Colonic mucosa (tissue), 4 donors: ENCODE measurements around the gene MAPT. TPM values are rescaled to one million over a fixed set of nuclear protein-coding genes. Genes with fewer than 3 reads are reported as not detected.

Source experiments
- DNase-seq: peaks from one replicate; pipeline ENCODE4 v3.0.0-alpha.2; 2020
- H3K27ac ChIP-seq: fragments of 200-600 bp; one replicate; pipeline ENCODE4 v1.8.0; 2021
- H3K27me3 ChIP-seq: fragments of 200-600 bp; one replicate; pipeline ENCODE4 v1.8.0; 2021
- H3K36me3 ChIP-seq: fragments of 200-600 bp; one replicate; pipeline ENCODE4 v1.8.0; 2021
- H3K4me1 ChIP-seq: fragments of 200-600 bp; one replicate; pipeline ENCODE4 v1.8.0; 2021; ENCODE audit warnings: mild to moderate bottlenecking
- H3K4me3 ChIP-seq: fragments of 200-600 bp; one replicate; pipeline ENCODE4 v1.8.0; 2021
- H3K9ac ChIP-seq, 2 donors: one replicate each; pipeline ENCODE4 v1.7.0; 2013; ENCODE audit warnings: control low read depth in 2 of 2, low read depth in 2 of 2, low read length in 2 of 2
- H3K9me3 ChIP-seq: fragments of 200-600 bp; one replicate; pipeline ENCODE4 v1.8.0; 2021
- intact Hi-C: fragments of 100-400 bp; cut with DNase I; formaldehyde crosslinking; loops from one replicate; pipeline ENCODE4 v1.14.1; 2022
- total RNA-seq, 2 donors: library from RNA; stranded (reverse); fragmentation: NEBNext Ultra II Directional in 1 of 2; extraction: Animal tissue kit (Norgen Biotek cat#: 25700) in 1 of 2; gene quantifications; one replicate each; pipeline ENCODE4 v1.2.1, GENCODE V29; 2021
- TF ChIP-seq, protein P1 (sequence below): fragments of 200-600 bp; IDR thresholded peaks from one replicate; pipeline ENCODE4 v1.8.0; 2022; ENCODE audit warnings: antibody characterized with exemption, mild to moderate bottlenecking
- donor health status: healthy.
- donor health status: DM: no; HTN: no; CAD: no.
- donor health status: DM: no; HTN: no; CAD: no.

MAPT gene
- total RNA-seq, 2 donors from 2014 or later = 0.37 to 2.9 TPM

- no peak overlapping the region for H3K4me3 ChIP-seq
- no peak overlapping the region for H3K9ac ChIP-seq
- TF ChIP-seq, protein P1, sequence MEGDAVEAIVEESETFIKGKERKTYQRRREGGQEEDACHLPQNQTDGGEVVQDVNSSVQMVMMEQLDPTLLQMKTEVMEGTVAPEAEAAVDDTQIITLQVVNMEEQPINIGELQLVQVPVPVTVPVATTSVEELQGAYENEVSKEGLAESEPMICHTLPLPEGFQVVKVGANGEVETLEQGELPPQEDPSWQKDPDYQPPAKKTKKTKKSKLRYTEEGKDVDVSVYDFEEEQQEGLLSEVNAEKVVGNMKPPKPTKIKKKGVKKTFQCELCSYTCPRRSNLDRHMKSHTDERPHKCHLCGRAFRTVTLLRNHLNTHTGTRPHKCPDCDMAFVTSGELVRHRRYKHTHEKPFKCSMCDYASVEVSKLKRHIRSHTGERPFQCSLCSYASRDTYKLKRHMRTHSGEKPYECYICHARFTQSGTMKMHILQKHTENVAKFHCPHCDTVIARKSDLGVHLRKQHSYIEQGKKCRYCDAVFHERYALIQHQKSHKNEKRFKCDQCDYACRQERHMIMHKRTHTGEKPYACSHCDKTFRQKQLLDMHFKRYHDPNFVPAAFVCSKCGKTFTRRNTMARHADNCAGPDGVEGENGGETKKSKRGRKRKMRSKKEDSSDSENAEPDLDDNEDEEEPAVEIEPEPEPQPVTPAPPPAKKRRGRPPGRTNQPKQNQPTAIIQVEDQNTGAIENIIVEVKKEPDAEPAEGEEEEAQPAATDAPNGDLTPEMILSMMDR = no peak
- no peak for DNase-seq
- intact Hi-C loops = no loop called here
- H3K36me3 ChIP-seq = no peaks in the 10 kb centered on the region
- no peaks in the 10 kb centered on the region for H3K9me3 ChIP-seq
- H3K27me3 ChIP-seq = no peaks in the 10 kb centered on the region
- no peak overlapping the region for H3K27ac ChIP-seq
- H3K4me1 ChIP-seq = no peaks in the 10 kb centered on the region
These were observed 8.6 kb downstream of the MAPT start for GRCh38 chr17:45902892-45903346.

DNA sequence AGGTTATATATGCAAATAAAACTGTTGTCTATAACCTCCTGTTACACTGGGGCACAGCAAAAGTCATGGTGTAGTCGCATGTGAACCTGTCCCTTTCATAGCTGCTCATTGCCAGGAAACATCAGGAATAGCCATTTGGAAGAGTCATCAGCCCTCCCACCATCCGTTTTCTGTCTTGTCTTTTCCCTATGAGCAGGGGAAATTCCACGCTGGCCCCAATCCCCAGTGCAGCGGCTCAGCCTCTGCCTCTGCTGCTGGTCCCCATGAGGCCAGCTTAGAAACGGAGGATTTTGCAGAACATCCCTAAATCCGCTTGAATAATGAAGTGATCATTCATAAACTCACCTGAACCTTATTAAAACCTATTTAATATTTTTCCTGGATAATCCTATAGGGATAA lies 10.5 kb downstream of the MAPT start:
- intact Hi-C loops = no loop called here
- TF ChIP-seq, protein P1 = no peak
- H3K27ac ChIP-seq = no peak overlapping the region
- no peaks in the 10 kb centered on the region for H3K36me3 ChIP-seq
- H3K9me3 ChIP-seq = no peaks in the 10 kb centered on the region
- no peak overlapping the region for H3K9ac ChIP-seq
- H3K27me3 ChIP-seq = no peaks in the 10 kb centered on the region
- H3K4me1 ChIP-seq = no peaks in the 10 kb centered on the region
- DNase-seq = no peak
- no peak overlapping the region for H3K4me3 ChIP-seq

GRCh38 chr17:45905814-45906213 lies 11.5 kb downstream of the MAPT start:
- Histone ChIP-seq H3K27me3 (no peaks in the 10 kb centered on the region), H3K27ac (no peak overlapping the region), H3K9me3 (no peaks in the 10 kb centered on the region), H3K36me3 (no peaks in the 10 kb centered on the region), H3K9ac (no peak overlapping the region), H3K4me3 (no peak overlapping the region), H3K4me1 (no peaks in the 10 kb centered on the region)
- no peak for DNase-seq
- TF ChIP-seq, protein P1 = no peak
- intact Hi-C loops = no loop called here

GRCh38 chr17:45906237-45906636 lies 11.9 kb downstream of the MAPT start:
- no peaks in the 10 kb centered on the region for H3K27me3 ChIP-seq
- no peak overlapping the region for H3K27ac ChIP-seq
- H3K36me3 ChIP-seq = no peaks in the 10 kb centered on the region
- H3K4me1 ChIP-seq = no peaks in the 10 kb centered on the region
- H3K9ac ChIP-seq = no peak overlapping the region
- intact Hi-C loops = no loop called here
- no peak overlapping the region for H3K4me3 ChIP-seq
- TF ChIP-seq, protein P1 = no peak
- DNase-seq = no peak
- H3K9me3 ChIP-seq = no peaks in the 10 kb centered on the region

- no peak overlapping the region for H3K27ac ChIP-seq
- H3K4me1 ChIP-seq = no peaks in the 10 kb centered on the region
- intact Hi-C loops = no loop called here
- no peak for DNase-seq
- TF ChIP-seq, protein P1 = no peak
- H3K36me3 ChIP-seq = no peaks in the 10 kb centered on the region
- H3K9me3 ChIP-seq = no peaks in the 10 kb centered on the region
- H3K4me3 ChIP-seq = no peak overlapping the region
- no peaks in the 10 kb centered on the region for H3K27me3 ChIP-seq
- no peak overlapping the region for H3K9ac ChIP-seq
These were observed 12.7 kb downstream of the MAPT start for GRCh38 chr17:45906927-45907622.
